K562 (cell line): ENCODE data around the gene CCAR1. TPM values are rescaled to one million over a fixed set of nuclear protein-coding genes. Genes with fewer than 3 reads are reported as not detected.

ENCODE experiments used
- DMBX1 ChIP-seq: fragments of 250-450 bp; sonication (Bioruptor Pico); IDR thresholded peaks from 2 replicates; pipeline ENCODE4 v1.8.0; 2022; ENCODE audit warnings: inconsistent platforms, mild to moderate bottlenecking, moderate library complexity, borderline replicate concordance
- ESRRB ChIP-seq: fragments of 250-450 bp; sonication (Bioruptor Pico); IDR thresholded peaks from 2 replicates; pipeline ENCODE4 v1.5.0; 2020; ENCODE audit warnings: mild to moderate bottlenecking, moderate library complexity, borderline replicate concordance
- HMGN3 ChIP-seq: IDR thresholded peaks from 2 replicates; pipeline ENCODE4 v1.6.1; 2011; ENCODE audit warnings: borderline replicate concordance, low read depth, mild to moderate bottlenecking, mixed read lengths, low read length; ENCODE audit not compliant: insufficient read length; ENCODE audit errors: extremely low read depth
- MCM2 ChIP-seq: fragments of 450-650 bp; IDR thresholded peaks from 2 replicates; pipeline ENCODE4 v1.6.1; 2017; ENCODE audit warnings: low read depth, mild to moderate bottlenecking
- MCM3 ChIP-seq: fragments of 450-650 bp; IDR thresholded peaks from 2 replicates; pipeline ENCODE4 v1.6.1; 2016
- NELFE ChIP-seq: IDR thresholded peaks from 2 replicates; pipeline ENCODE4 v1.6.1; 2011; ENCODE audit warnings: mild to moderate bottlenecking; ENCODE audit not compliant: insufficient read depth, insufficient read length
- NR2F6 ChIP-seq: fragments of 450-650 bp; formaldehyde crosslinking; IDR thresholded peaks from 2 replicates; pipeline ENCODE4 v1.4.0; 2020; ENCODE audit warnings: mild to moderate bottlenecking
- NRF1 ChIP-seq, 2 experiments: fragments of 450-650 bp; IDR thresholded peaks in 1 of 2; conservative IDR thresholded peaks in 1 of 2; 2 replicates each; pipeline ENCODE4 v1.6.1; 2014; ENCODE audit warnings: mild to moderate bottlenecking in 2 of 2
- SRF ChIP-seq, 2 experiments: fragments of 250-450, 450-650 bp in 1 of 2; sonication (Bioruptor Pico) in 1 of 2; sonication (generic) in 1 of 2; formaldehyde crosslinking; IDR thresholded peaks; 2 replicates each; pipeline versions ENCODE4 v1.5.0 to v1.5.1; 2020 to 2022; ENCODE audit warnings: mild to moderate bottlenecking in 1 of 2, missing genetic modification reagents in 1 of 2
- ZBTB17 ChIP-seq: fragments of 450-650 bp; formaldehyde crosslinking; IDR thresholded peaks from 2 replicates; pipeline ENCODE4 v1.4.0; 2020; ENCODE audit warnings: mild to moderate bottlenecking
- ZNF124 ChIP-seq: sonication (generic); formaldehyde crosslinking; IDR thresholded peaks from 2 replicates; pipeline ENCODE4 v1.8.1; 2022; ENCODE audit warnings: missing genetic modification reagents
- ZNF507 ChIP-seq: conservative IDR thresholded peaks from 2 replicates; pipeline ENCODE4 v1.6.1; 2017; ENCODE audit warnings: missing genetic modification characterization, missing compliant biosample characterization
- polyA plus RNA-seq, 8 experiments: library from polyadenylated mRNA; depleted of rRNA in 4 of 8; stranded (reverse) in 5 of 8; unstranded in 3 of 8; fragments of >200 nt; fragmentation: Nextera tagmentation in 2 of 8; fragmentation: Illumina TruSeq in 1 of 8; extraction: Ambion mirVana in 2 of 8; extraction: Trizol in 1 of 8; gene quantifications; 2 replicates each; pipeline versions ENCODE4 v1.2.1 to v1.2.3, GENCODE V29; 2011 to 2014; ENCODE audit warnings: inconsistent platforms in 1 of 8, missing spikeins in 1 of 8
- total RNA-seq, 7 experiments: library from RNA; depleted of rRNA in 6 of 7; stranded (reverse); fragments of >200 nt in 6 of 7; fragmentation: Illumina TruSeq in 2 of 7; extraction: Trizol in 2 of 7; gene quantifications; 2 replicates each; pipeline versions ENCODE4 v1.2.1 to v1.2.3, GENCODE V29; 2011 to 2021; ENCODE audit warnings: low replicate concordance in 1 of 7
- TF ChIP-seq, protein P1 (sequence below): sonication (generic); formaldehyde crosslinking; IDR thresholded peaks from 2 replicates; pipeline ENCODE4 v1.8.1; 2023; ENCODE audit warnings: mild to moderate bottlenecking, missing genetic modification reagents
- TF ChIP-seq, protein P2 (sequence below): sonication (generic); formaldehyde crosslinking; IDR thresholded peaks from 2 replicates; pipeline ENCODE4 v1.9.0; 2022; ENCODE audit warnings: mild to moderate bottlenecking, missing genetic modification reagents
- TF ChIP-seq, protein P3 (sequence below): IDR thresholded peaks from 3 replicates; pipeline ENCODE4 v1.6.1; 2011; ENCODE audit warnings: borderline replicate concordance, mild to moderate bottlenecking, moderate library complexity; ENCODE audit not compliant: insufficient read length; ENCODE audit errors: extremely low read depth
- TF ChIP-seq, protein P4 (sequence below): sonication (generic); formaldehyde crosslinking; IDR thresholded peaks from 2 replicates; pipeline ENCODE4 v1.8.0; 2022; ENCODE audit warnings: missing genetic modification reagents, mild to moderate bottlenecking, borderline replicate concordance
- TF ChIP-seq, protein P5 (sequence below): fragments of 250-450 bp; sonication (Bioruptor Pico); IDR thresholded peaks from 2 replicates; pipeline ENCODE4 v1.5.0; 2021

Gene CCAR1
- total and polyA plus RNA-seq, 9 of the 15 experiments (the other 6 are each of a cell fraction or from before 2014, with no cell fraction given), result 44.8 to 173 (median 111) TPM

DNA sequence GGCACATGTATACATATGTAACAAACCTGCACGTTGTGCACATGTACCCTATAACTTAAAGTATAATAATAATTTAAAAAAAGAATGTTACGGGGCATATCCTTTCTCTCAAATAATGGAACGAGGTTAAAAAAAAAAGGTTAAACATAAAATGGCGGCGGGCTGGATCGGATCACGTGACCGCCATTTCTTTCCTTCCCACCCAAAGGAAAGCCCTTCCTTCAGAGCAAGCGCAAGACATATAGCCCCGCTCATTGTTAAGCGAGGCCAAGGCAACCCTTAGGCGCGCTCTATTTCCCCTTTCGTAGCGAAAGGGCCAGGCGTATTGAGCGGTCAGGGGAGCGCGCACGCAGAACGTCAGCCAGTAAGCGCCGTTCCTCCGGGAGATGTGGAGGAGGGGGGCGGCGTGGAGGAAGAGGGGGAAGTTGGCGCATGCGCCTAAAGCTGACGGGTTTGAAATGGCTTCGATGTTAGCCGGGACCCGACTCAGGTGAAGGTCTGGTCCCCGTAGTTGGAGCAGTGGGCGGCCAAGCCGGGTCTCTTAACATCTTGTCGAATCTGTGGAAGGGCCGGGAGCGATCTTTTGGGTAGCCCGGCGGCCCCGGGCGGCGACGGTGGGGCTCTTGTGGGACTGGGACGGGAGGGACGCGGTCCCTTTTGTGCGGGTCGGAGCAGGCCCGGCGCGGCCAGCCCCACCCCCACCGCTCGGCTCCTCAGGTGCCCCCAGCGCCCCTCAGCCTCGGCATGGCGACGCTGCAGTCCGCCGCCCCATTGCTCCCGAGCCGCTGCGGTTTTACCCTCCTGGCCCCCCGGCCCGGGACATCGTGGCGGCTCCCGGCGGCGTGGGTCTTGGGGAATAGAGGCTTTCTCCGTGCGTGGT lies at the start of gene CCAR1 (continued):
- TF ChIP-seq, protein P1, sequence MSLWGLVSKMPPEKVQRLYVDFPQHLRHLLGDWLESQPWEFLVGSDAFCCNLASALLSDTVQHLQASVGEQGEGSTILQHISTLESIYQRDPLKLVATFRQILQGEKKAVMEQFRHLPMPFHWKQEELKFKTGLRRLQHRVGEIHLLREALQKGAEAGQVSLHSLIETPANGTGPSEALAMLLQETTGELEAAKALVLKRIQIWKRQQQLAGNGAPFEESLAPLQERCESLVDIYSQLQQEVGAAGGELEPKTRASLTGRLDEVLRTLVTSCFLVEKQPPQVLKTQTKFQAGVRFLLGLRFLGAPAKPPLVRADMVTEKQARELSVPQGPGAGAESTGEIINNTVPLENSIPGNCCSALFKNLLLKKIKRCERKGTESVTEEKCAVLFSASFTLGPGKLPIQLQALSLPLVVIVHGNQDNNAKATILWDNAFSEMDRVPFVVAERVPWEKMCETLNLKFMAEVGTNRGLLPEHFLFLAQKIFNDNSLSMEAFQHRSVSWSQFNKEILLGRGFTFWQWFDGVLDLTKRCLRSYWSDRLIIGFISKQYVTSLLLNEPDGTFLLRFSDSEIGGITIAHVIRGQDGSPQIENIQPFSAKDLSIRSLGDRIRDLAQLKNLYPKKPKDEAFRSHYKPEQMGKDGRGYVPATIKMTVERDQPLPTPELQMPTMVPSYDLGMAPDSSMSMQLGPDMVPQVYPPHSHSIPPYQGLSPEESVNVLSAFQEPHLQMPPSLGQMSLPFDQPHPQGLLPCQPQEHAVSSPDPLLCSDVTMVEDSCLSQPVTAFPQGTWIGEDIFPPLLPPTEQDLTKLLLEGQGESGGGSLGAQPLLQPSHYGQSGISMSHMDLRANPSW (CRISPR knock-in tag), result 0 out of 2 replicates have a peak, but pooled peaks have one; percentile 30
- TF ChIP-seq DMBX1 (CRISPR knock-in tag) (peak; percentile 88), ESRRB (CRISPR knock-in tag) (no peak), ZNF507 (tag) (no peak), ZNF124 (CRISPR knock-in tag) (no peak), NELFE (no peak), NR2F6 (no peak), MCM2 (no peak), SRF (CRISPR knock-in tag; IDR thresholded peaks at IDR 0.05) (peak in 1 of 2 experiments; percentile 48; a peak in 1 of 4 replicates), MCM3 (no peak), NRF1 (conservative IDR thresholded peaks at IDR 0.05 in 1 of 2, IDR thresholded peaks at IDR 0.05 in 1 of 2) (peak; percentile 94 to 95), ZBTB17 (CRISPR knock-in tag) (no peak), HMGN3 (peak; percentile 71)
- TF ChIP-seq, protein P2, sequence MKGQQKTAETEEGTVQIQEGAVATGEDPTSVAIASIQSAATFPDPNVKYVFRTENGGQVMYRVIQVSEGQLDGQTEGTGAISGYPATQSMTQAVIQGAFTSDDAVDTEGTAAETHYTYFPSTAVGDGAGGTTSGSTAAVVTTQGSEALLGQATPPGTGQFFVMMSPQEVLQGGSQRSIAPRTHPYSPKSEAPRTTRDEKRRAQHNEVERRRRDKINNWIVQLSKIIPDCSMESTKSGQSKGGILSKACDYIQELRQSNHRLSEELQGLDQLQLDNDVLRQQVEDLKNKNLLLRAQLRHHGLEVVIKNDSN (CRISPR knock-in tag), result peak; percentile 92
- TF ChIP-seq, protein P3, sequence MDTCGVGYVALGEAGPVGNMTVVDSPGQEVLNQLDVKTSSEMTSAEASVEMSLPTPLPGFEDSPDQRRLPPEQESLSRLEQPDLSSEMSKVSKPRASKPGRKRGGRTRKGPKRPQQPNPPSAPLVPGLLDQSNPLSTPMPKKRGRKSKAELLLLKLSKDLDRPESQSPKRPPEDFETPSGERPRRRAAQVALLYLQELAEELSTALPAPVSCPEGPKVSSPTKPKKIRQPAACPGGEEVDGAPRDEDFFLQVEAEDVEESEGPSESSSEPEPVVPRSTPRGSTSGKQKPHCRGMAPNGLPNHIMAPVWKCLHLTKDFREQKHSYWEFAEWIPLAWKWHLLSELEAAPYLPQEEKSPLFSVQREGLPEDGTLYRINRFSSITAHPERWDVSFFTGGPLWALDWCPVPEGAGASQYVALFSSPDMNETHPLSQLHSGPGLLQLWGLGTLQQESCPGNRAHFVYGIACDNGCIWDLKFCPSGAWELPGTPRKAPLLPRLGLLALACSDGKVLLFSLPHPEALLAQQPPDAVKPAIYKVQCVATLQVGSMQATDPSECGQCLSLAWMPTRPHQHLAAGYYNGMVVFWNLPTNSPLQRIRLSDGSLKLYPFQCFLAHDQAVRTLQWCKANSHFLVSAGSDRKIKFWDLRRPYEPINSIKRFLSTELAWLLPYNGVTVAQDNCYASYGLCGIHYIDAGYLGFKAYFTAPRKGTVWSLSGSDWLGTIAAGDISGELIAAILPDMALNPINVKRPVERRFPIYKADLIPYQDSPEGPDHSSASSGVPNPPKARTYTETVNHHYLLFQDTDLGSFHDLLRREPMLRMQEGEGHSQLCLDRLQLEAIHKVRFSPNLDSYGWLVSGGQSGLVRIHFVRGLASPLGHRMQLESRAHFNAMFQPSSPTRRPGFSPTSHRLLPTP, result no peak
- TF ChIP-seq, protein P4, sequence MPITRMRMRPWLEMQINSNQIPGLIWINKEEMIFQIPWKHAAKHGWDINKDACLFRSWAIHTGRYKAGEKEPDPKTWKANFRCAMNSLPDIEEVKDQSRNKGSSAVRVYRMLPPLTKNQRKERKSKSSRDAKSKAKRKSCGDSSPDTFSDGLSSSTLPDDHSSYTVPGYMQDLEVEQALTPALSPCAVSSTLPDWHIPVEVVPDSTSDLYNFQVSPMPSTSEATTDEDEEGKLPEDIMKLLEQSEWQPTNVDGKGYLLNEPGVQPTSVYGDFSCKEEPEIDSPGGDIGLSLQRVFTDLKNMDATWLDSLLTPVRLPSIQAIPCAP (CRISPR knock-in tag), result no peak
- TF ChIP-seq, protein P5, sequence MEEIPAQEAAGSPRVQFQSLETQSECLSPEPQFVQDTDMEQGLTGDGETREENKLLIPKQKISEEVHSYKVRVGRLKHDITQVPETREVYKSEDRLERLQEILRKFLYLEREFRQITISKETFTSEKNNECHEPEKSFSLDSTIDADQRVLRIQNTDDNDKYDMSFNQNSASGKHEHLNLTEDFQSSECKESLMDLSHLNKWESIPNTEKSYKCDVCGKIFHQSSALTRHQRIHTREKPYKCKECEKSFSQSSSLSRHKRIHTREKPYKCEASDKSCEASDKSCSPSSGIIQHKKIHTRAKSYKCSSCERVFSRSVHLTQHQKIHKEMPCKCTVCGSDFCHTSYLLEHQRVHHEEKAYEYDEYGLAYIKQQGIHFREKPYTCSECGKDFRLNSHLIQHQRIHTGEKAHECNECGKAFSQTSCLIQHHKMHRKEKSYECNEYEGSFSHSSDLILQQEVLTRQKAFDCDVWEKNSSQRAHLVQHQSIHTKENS (CRISPR knock-in tag), result no peak
